NAMALWA (cell line): ENCODE results near the gene TRAPPC11.

Source experiments
- DNase-seq: peaks from one replicate; pipeline ENCODE4 v3.0.0-alpha.2; 2015; ENCODE audit warnings: low spot score

Gene TRAPPC11

DNA sequence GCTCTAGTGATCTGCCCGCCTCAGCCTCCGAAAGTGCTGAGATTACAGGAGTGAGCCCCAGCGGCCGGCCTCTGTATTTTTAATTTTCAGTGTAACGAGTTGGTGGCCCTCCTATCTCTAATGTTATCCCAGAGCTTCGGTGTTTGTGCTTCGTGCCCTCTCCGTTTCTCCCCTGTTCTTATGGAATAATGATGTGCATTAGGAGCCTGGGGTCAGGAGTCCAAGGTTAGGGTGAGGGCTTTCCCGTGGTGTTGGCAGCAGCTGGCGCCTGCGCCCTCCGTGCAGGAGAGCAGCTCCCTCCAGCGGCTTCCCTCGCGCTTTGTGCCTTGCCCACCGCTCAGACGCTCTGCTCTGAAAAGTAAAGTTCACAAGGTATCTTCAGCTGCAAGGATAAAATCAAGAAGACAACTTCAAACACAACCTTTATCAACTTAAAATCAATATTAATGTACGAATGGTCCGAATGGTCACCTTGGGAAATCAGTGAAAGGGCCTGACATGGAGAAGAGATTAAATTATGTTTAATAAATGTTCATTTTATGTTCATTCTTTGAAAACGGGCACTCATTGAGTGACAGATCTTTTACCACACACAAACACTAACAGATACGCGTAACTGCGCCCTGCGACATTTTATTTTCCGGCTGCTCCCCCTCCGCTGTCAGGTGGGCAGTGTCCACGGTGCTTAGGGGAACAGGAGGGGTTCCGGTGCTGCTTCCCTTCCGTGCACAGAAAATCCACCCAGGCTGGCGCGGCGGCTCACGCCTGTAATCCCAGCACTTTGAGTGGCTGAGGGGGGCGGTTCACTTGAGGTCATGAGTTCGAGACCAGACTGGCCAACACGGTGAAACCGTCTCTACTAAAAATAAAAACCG is 62.4 kb downstream of the TRAPPC11 start:
- DNase-seq: no peak

DNA sequence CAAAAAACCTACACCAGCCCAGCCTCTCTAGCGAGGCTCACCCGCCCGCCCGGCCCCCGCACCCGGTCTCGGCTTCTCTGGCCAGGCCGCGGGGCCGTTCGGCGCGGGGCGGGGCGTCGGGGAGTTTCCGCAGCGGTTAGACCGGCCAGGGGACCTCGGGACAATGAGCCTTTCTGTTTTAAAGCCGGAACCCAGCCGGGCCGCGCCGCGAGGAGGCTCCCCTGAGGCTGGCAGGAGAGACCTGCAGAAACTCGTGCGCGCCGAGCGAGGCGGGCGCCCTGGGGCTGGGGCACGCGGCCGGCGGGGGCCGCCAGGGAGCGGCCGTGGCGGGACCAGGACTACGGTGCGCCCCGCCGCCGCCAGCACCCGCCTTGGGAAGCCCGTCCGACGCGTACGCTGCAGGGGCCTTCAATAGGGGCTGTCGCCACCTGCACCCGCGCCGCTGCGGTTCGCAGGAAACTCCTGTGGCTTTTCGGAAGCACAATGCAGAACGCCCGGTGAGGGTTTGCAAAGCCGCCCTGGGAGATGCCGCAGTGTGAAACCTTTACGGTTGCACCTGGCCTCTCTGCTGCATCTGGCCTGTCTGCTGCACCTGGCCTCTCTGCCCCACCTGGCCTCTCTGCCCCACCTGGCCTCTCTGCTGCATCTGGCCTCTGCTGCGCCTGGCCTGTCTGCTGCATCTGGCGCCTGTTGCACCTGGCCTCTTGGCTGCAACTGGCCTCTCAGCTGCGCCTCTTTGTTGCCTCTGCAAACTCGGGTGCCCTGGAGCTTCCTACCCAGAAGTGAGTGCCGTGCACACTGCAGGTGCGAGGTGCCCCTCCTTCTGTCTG is 63.9 kb downstream of the TRAPPC11 start:
- peak; percentile 4 for DNase-seq

- DNase-seq: no peak
These were observed 64.6 kb downstream of the TRAPPC11 start for GRCh38 chr4:183723561-183724228.

DNA sequence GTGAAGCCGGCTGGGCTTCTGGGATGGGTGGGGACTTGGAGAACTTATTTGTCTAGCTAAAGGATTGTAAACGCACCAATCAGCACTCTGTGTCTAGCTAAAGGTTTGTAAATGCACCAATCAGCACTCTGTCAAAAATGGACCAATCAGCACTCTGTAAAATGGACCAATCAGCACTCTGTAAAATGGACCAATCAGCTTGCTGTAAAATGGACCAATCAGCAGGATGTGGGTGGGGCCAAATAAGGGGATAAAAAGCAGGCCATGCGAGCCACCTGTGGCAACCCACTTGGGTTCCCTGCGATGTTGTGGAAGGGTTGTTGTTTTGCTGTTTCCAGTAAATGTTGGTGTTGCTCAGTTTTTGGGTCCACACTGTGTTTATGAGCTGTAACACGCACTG is 66.5 kb downstream of the TRAPPC11 start:
- peak; percentile 30 for DNase-seq

DNA sequence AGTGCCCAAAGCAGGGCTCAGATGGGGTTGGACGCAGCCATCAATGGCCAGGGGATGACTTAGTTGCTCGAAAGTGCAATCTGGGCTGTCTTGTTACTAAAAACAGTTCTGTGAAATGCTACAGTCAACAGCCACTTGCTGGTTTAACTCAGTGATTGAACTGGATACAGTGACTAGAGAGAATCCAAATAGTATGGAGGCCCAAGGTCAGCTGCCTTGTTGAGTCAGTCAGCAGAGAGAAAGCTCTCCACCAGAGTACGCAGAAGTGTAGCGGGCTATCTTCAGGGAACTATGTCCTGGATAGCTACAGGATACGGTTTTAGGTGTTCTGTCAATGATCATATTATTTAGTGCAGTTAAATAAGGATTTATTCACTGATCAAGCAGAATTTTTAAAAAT is 68.4 kb downstream of the TRAPPC11 start:
- DNase-seq: no peak

DNA sequence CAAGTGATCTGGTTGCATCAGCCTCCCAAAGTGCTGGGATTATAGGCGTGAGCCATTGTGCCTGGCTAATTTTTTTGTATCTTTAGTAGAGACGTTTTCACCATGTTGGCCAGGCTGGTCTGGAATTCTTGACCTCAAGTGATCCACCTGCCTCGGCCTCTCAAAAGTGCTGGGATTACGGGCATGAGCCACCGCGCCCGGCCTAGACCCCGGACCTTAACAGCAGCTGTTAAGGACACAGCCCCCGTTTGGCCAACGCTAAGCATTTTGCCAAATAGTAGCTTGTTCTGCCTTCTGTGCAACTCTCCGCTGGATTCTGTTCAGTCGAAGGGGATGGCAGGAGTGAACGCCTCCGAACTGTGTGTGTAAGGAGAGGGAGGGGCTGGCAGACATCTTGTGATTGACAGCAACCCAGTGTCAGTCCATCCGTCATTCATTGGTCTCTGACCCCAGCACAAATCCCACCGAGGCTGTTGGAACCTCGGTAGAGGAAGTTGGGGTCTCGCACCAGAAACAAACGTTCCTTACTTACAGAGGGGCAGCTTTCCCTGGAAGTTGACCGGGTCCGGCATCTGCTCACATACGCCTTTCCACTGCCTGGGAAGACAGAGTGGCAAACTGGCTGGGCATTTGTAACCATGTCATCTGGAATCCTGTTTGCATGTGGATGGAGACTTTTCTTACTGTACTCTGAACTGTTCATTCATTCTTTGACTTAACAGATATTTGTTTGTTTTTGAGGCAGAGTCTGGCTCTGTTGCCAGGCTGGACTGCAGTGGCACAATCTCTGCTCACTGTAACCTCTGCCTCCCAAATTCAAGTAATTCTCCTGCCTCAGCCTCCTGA is 69.4 kb downstream of the TRAPPC11 start:
- DNase-seq: no peak

GRCh38 chr4:183729069-183729406 is 69.9 kb downstream of the TRAPPC11 start:
- DNase-seq: no peak

DNA sequence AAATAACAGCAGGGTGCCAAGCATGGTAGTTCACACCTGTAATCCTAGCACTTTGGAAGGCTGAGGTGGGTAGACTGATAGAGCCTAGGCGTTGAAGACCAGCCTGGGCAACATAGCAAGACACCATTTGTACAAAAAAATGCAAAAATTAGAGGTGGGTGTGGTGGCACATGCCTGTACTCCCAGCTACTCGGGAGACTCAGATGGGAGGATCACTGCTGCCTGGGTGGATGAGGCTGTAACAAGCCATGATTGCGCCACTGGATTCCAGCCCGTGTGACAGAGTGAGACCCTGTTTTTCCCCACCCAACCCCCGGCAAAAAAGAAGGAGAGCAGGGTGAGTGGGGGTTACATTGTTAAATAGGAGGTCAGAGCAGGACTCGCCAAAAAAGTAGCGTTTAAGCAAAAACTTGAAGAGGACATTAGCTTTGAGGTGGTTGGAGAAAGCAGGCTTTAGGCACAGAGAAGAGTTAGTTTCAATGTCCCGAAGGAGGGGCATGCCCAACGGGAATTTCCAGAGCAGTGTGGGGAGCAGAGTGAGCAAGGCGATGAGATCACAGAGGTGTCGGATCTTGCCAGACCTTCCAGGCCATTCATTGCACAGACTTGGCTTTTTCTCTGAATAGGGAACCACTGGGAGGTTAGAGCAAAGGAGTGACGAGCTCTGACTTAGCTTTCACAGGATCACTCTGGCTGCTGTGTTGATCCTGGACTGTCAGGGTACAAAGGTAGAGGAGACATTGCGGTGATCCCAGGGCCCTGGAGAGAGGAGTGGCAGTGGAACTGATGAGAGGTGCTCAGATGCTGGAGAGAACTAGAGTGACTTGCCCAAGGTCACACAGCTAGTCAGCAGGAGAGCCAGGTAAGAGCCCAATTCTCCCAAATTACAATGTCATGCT is 70.6 kb downstream of the TRAPPC11 start:
- DNase-seq: no peak

DNA sequence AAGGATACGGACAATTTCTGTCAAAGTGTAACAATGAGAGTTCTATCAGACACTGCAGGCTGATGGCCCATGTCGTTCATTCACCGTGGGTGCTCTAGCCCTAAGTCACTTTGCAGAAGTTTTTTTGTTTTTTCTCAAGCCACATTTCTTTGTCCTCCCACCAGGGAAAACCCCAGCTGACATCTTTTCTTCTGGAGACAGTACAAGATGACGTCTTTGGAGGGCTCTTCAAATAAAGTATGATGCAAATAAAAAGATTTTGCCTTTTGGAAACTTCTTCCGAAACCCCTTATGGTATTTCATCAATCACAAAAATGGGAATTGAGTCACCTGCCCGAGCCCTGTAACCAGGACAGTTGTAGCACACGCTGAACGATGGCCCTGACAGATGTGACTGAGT is 73.2 kb downstream of the TRAPPC11 start:
- no peak for DNase-seq

GRCh38 chr4:183733181-183733580 is 74.1 kb downstream of the TRAPPC11 start:
- no peak for DNase-seq

GRCh38 chr4:183738081-183738673 is 79.1 kb downstream of the TRAPPC11 start:
- DNase-seq: no peak

- no peak for DNase-seq
These were observed 79.9 kb downstream of the TRAPPC11 start for GRCh38 chr4:183738961-183739360.

DNA sequence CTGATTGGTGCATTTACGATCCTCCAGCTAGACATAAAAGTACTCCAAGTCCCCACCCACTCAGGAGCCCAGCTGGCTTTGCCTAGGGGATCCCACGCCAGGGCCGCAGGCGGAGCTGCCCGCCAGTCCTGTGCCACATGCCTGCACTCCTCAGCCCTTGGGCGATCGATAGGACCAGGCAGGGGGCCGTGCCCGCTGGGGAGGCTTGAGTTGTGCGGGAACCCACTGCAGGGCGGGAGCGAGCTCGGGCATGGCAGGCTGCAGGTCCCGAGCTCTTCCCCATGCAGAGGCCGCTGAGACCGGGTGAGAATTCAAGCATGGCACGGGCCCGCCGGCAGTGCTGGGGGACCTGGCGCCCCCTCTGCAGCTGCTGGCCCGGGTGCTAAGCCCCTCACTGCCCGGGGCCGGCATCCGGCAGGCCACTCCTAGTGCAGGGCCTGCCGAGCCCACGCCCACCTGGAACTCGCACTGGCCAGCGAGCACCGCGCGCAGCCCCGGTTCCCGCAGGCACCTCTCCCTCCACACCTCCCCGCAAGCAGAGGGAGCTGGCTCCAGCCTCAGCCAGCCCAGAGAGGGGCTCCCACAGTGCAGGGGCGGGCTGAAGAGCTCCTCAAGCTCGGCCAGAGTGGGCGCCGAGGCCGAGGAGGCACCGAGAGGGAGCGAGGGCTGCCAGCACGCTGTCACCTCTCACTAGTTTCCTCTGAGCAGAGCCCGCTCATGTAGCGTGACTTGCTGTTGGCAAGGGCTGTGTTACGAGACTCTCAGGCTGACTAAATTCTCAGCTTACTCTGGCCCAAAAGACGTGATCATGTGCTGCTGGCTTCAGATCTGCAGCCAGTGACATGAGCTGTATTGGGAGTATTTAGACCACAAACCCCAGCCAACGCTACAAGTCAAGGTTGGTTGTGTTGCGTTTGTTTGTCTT is 87.5 kb downstream of the TRAPPC11 start:
- DNase-seq: no peak

DNA sequence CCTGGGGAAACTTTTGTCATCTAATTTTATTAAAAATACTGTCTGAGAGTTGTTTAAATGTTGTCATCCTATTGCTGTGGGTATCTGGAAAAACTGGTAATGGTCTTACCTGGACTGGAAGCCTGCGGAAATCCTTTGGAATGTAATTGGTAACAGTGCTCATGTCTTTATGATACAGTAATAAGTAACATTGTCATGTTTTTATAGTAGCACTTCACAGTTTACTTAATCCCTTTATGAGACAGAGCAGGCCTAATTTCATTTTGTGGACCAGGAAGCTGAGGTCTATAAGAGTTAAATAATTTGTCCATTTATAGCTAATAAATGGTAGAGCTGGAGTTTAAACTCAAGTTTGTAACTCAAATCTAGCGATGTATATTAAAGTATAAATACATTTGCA is 88.3 kb downstream of the TRAPPC11 start:
- no peak for DNase-seq

- DNase-seq: no peak
These were observed 89.0 kb downstream of the TRAPPC11 start for GRCh38 chr4:183747931-183748670.

GRCh38 chr4:183751106-183751505 is 92.0 kb downstream of the TRAPPC11 start:
- no peak for DNase-seq

DNA sequence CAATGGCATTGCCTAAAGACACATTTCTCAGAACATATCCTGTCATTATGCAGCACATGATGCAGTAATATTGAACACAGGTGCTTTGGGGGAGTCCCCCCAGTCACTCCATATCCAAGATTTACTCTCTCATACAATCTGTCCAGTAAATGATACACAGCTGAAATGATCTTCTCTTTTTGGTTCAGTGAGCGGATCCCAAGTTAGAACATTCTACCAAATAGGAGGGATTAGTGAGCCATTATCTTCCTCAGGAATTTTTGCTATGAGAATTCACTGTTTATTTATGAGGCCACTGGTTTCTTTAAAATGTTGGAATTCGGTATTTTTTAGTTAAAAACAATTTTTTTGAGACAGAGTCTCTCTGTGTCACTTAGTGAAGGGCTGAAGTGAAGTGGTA is 96.5 kb downstream of the TRAPPC11 start:
- DNase-seq: no peak

- no peak for DNase-seq
These were observed 98.0 kb downstream of the TRAPPC11 start for GRCh38 chr4:183757060-183757459.
